GM19238 (cell line): Measurements from ENCODE around the gene TGFBR1.
"Not testable (repeated sequence)": the region's sequence is repeated elsewhere in the genome, so short reads cannot be mapped to it uniquely, and the experiment has no call there.

Experiments
- DNase-seq: peaks from one replicate; pipeline ENCODE4 v3.0.0; 2011; ENCODE audit warnings: low spot score; ENCODE audit not compliant: insufficient read length

Gene TGFBR1

GRCh38 chr9:99187311-99187710 lies 82.4 kb downstream of the TGFBR1 start:
- DNase-seq, result no peak

- DNase-seq, result no peak
Measured at GRCh38 chr9:99189186-99189585, 84.3 kb downstream of the TGFBR1 start.

- DNase-seq, result no peak
Measured at GRCh38 chr9:99189887-99190596, 85.1 kb downstream of the TGFBR1 start.

GRCh38 chr9:99190597-99191283 lies 85.8 kb downstream of the TGFBR1 start:
- DNase-seq, result no peak

- no peak for DNase-seq
Measured at GRCh38 chr9:99192786-99193465, 88.0 kb downstream of the TGFBR1 start.

- no peak for DNase-seq
Measured at GRCh38 chr9:99193466-99193821, 88.5 kb downstream of the TGFBR1 start.

GRCh38 chr9:99196484-99196883 lies 91.6 kb downstream of the TGFBR1 start:
- not testable (repeated sequence) for DNase-seq

- no peak for DNase-seq
Measured at GRCh38 chr9:99197124-99197630, 92.3 kb downstream of the TGFBR1 start.

- no peak for DNase-seq
Measured at GRCh38 chr9:99197987-99198386, 93.1 kb downstream of the TGFBR1 start.

GRCh38 chr9:99199938-99200539 lies 95.1 kb downstream of the TGFBR1 start:
- no peak for DNase-seq

- DNase-seq, result no peak
Measured at GRCh38 chr9:99201603-99202002, 96.7 kb downstream of the TGFBR1 start.
